Measurements from ENCODE around the gene LARP4B. TPM values are rescaled to one million over a fixed set of nuclear protein-coding genes. Genes with fewer than 3 reads are reported as not detected.

LARP4B gene
- total RNA-seq, 1 experiment from 2014 or later: 122 TPM

- H4K20me1 ChIP-seq (ENCODE audit: insufficient read depth): peaks cover 58% of the 10 kb centered on the region; the same call in 1 of the 2 replicates
- no TSS peak for BruUV-seq (replicated peaks)
- CTCF ChIA-PET: no interaction called here
Observed at GRCh38 chr10:919481-919880, 12.0 kb downstream of the LARP4B start.

More at GRCh38 chr10:919481-919880, 12.0 kb downstream of the LARP4B start:
- Histone ChIP-seq H3K9me2 (ENCODE audit: insufficient read depth) (no peaks in the 10 kb centered on the region), H3K4me2 (ENCODE audit: low read length) (no peak overlapping the region), H2AFZ (ENCODE audit: low read depth, low read length, poor library complexity, severe bottlenecking) (no peak overlapping the region), H3K27me3 (ENCODE audit: insufficient read depth, low read length) (no peaks in the 10 kb centered on the region), H3K9me3 (ENCODE audit: control insufficient read depth in 1 of 2, insufficient read depth in 1 of 2, low read depth in 1 of 2, low read length in 2 of 2) (no peaks in the 10 kb centered on the region), H3K79me2 (ENCODE audit: insufficient read depth, low read length) (peaks cover 100% of the 10 kb centered on the region), H3K27ac (ENCODE audit: low read depth, low read length) (no peak overlapping the region), H3K4me1 (ENCODE audit: control insufficient read depth in 1 of 2, insufficient read depth in 2 of 2, low read length in 2 of 2) (no peaks in the 10 kb centered on the region), H3K4me3 (replicated peaks in 1 of 2; ENCODE audit: low read depth in 1 of 2, low read length in 2 of 2) (no peak overlapping the region), H3K36me3 (ENCODE audit: control insufficient read depth in 1 of 2, insufficient read depth in 2 of 2, low read length in 2 of 2) (peaks cover 2 to 6% of the 10 kb centered on the region in 2 experiments; a peak in 2 of 4 replicates), H3K9ac (ENCODE audit: low read length) (no peak overlapping the region)
- DNase-seq (ENCODE audit: low read depth, low spot score): no peak
- ATAC-seq: no peak
- RAD21 ChIA-PET (ENCODE audit: low non-redundant PET in 1 of 2, low total read pairs in 2 of 2, uncharacterized antibody in 2 of 2, unreplicated experiment in 2 of 2): no interaction called here
- POLR2A ChIA-PET: no interaction called here
- TF ChIP-seq EGR1 (IDR thresholded peaks at IDR 0.05; ENCODE audit: low read depth) (no peak), SP1 (IDR thresholded peaks at IDR 0.05; ENCODE audit: low read depth) (no peak), YY1 (IDR thresholded peaks at IDR 0.05; ENCODE audit: extremely low read depth, insufficient replicate concordance, low read depth, low read length) (no peak), ELF1 (IDR thresholded peaks at IDR 0.05; ENCODE audit: borderline replicate concordance, low read depth) (no peak), CTCF (IDR thresholded peaks at IDR 0.05 in 2 of 3, conservative IDR thresholded peaks at IDR 0.05 in 1 of 3; ENCODE audit: borderline replicate concordance in 1 of 3, insufficient read depth in 1 of 3, low read depth in 2 of 3, low read length in 2 of 3) (no peak), TCF7L2 (IDR thresholded peaks at IDR 0.05; ENCODE audit: borderline replicate concordance, extremely low read depth, insufficient read depth, insufficient read length) (no peak), MAX (IDR thresholded peaks at IDR 0.05) (no peak), RAD21 (IDR thresholded peaks at IDR 0.05; ENCODE audit: low read depth) (no peak), JUND (IDR thresholded peaks at IDR 0.05) (no peak), ATF3 (IDR thresholded peaks at IDR 0.05) (no peak), FOSL1 (IDR thresholded peaks at IDR 0.05; ENCODE audit: low read depth) (no peak), REST (IDR thresholded peaks at IDR 0.05; ENCODE audit: low read depth) (no peak), EZH2phosphoT487 (IDR thresholded peaks at IDR 0.05; ENCODE audit: borderline replicate concordance) (no peak), ZFX (IDR thresholded peaks at IDR 0.05) (no peak), ZBTB33 (IDR thresholded peaks at IDR 0.05; ENCODE audit: extremely low read depth, insufficient replicate concordance, low read length) (no peak), ZNF274 (IDR thresholded peaks at IDR 0.05; ENCODE audit: low read depth, low read length) (no peak), SRF (IDR thresholded peaks at IDR 0.05; ENCODE audit: low read depth) (no peak), CEBPB (IDR thresholded peaks at IDR 0.05; ENCODE audit: low read depth) (no peak), EZH2 (IDR thresholded peaks at IDR 0.05) (no peak), POLR2AphosphoS5 (IDR thresholded peaks at IDR 0.05; ENCODE audit: low read depth, low read length) (no peak)
- intact Hi-C loops (cut with micrococcal nuclease): no loop called here

Measured in HCT116 (cell line).